Right atrium auricular region (tissue), 2 donors: ENCODE results near the gene UNKL. TPM values are rescaled to one million over a fixed set of nuclear protein-coding genes. Genes with fewer than 3 reads are reported as not detected.
"Not testable (repeated sequence)": the region's sequence is repeated elsewhere in the genome, so short reads cannot be mapped to it uniquely, and the experiment has no call there.

Source experiments
- DNase-seq: peaks from one replicate; pipeline ENCODE4 v3.0.0-alpha.2; 2019; ENCODE audit warnings: low spot score
- H3K27ac ChIP-seq, 2 donors: fragments of 200-600 bp; sonication (generic); 1 replicate in 1 of 2; 2 replicates in 1 of 2; pipeline ENCODE4 v1.5.1; 2016 to 2019
- H3K27me3 ChIP-seq, 2 donors: fragments of 200-600 bp; sonication (generic); one replicate each; pipeline versions ENCODE4 v1.5.1 to v1.6.0; 2017 to 2019
- H3K36me3 ChIP-seq: fragments of 200-600 bp; sonication (generic); one replicate; pipeline ENCODE4 v1.5.1; 2016
- H3K4me1 ChIP-seq, 2 donors: fragments of 200-600 bp; sonication (generic); one replicate each; pipeline versions ENCODE4 v1.5.1 to v1.6.0; 2017 to 2019
- H3K4me3 ChIP-seq, 2 donors: fragments of 200-600 bp; sonication (generic); 1 replicate in 1 of 2; 2 replicates in 1 of 2; pipeline ENCODE4 v1.5.1; 2017 to 2019; ENCODE audit warnings: mild to moderate bottlenecking in 1 of 2, moderate library complexity in 1 of 2
- H3K9me3 ChIP-seq, 2 donors: fragments of 200-600 bp; sonication (generic); one replicate each; pipeline ENCODE4 v1.5.1; 2019
- CTCF ChIP-seq, 2 donors: fragments of 200-600 bp; sonication (generic); IDR thresholded peaks; one replicate each; pipeline ENCODE4 v1.5.1; 2019; ENCODE audit warnings: antibody characterized with exemption in 2 of 2
- total RNA-seq, 2 donors: library from RNA; depleted of rRNA; stranded (reverse); fragments of >200 nt; gene quantifications; one replicate each; pipeline ENCODE4 v1.1.0, GENCODE V29; 2016

Gene UNKL
- total RNA-seq, 2 donors from 2014 or later = 11.0 to 17.6 TPM

- no peak for TF ChIP-seq CTCF (IDR thresholded peaks at IDR 0.05)
- DNase-seq = peak; percentile 71
- peaks cover 0 to 5% of the 10 kb centered on the region in 2 donors for H3K9me3 ChIP-seq
- H3K27me3 ChIP-seq = peaks cover 9 to 24% of the 10 kb centered on the region in 2 donors
- H3K4me1 ChIP-seq = peaks cover 0 to 38% of the 10 kb centered on the region in 2 donors
- H3K36me3 ChIP-seq = no peaks in the 10 kb centered on the region
- H3K4me3 ChIP-seq = peak overlapping the region in 1 of 2 donors; percentile 57
- no peak overlapping the region for H3K27ac ChIP-seq
Observed at GRCh38 chr16:1331712-1332617, 82.5 kb downstream of the UNKL start.

- peaks cover 0 to 40% of the 10 kb centered on the region in 2 donors for H3K4me1 ChIP-seq
- no peak overlapping the region for H3K27ac ChIP-seq
- peaks cover 9 to 24% of the 10 kb centered on the region in 2 donors for H3K27me3 ChIP-seq
Observed at GRCh38 chr16:1330931-1331711, 83.4 kb downstream of the UNKL start.

GRCh38 chr16:1330260-1330914 is 84.1 kb downstream of the UNKL start:
- DNase-seq = no peak
- peaks cover 0 to 40% of the 10 kb centered on the region in 2 donors for H3K4me1 ChIP-seq
- peaks cover 9 to 24% of the 10 kb centered on the region in 2 donors for H3K27me3 ChIP-seq
- TF ChIP-seq CTCF (IDR thresholded peaks at IDR 0.05) = peak in 1 of 2 donors; percentile 19
- peaks cover 0 to 5% of the 10 kb centered on the region in 2 donors for H3K9me3 ChIP-seq
- H3K27ac ChIP-seq = no peak overlapping the region
- H3K4me3 ChIP-seq = no peak overlapping the region
- no peaks in the 10 kb centered on the region for H3K36me3 ChIP-seq

More at GRCh38 chr16:1330931-1331711, 83.4 kb downstream of the UNKL start:
- Histone ChIP-seq H3K4me3 (peak overlapping the region in 1 of 2 donors; percentile 57), H3K9me3 (peaks cover 0 to 5% of the 10 kb centered on the region in 2 donors), H3K36me3 (no peaks in the 10 kb centered on the region)
- no peak for DNase-seq
- no peak for TF ChIP-seq CTCF (IDR thresholded peaks at IDR 0.05)

GRCh38 chr16:1328961-1329360 is 85.5 kb downstream of the UNKL start:
- H3K36me3 ChIP-seq = peaks cover 12% of the 10 kb centered on the region
- H3K27me3 ChIP-seq = peaks cover 3 to 15% of the 10 kb centered on the region in 2 donors
- peaks cover 0 to 34% of the 10 kb centered on the region in 2 donors for H3K4me1 ChIP-seq
- DNase-seq, H3K27ac ChIP-seq, H3K4me3 ChIP-seq, H3K9me3 ChIP-seq: not testable (repeated sequence)

- not testable (repeated sequence) for H3K27ac ChIP-seq, H3K9me3 ChIP-seq, H3K4me3 ChIP-seq, DNase-seq, H3K27me3 ChIP-seq
- H3K4me1 ChIP-seq = peaks cover 0 to 27% of the 10 kb centered on the region in 2 donors
- H3K36me3 ChIP-seq = peaks cover 20% of the 10 kb centered on the region
Observed at GRCh38 chr16:1328136-1328535, 86.4 kb downstream of the UNKL start.

GRCh38 chr16:1327619-1327947 is 86.9 kb downstream of the UNKL start:
- Histone ChIP-seq H3K27ac (no peak overlapping the region), H3K27me3 (peaks cover 0 to 3% of the 10 kb centered on the region in 2 donors), H3K36me3 (peaks cover 22% of the 10 kb centered on the region), H3K4me1 (peaks cover 0 to 22% of the 10 kb centered on the region in 2 donors), H3K9me3 (peaks cover 0 to 5% of the 10 kb centered on the region in 2 donors), H3K4me3 (no peak overlapping the region)
- no peak for TF ChIP-seq CTCF (IDR thresholded peaks at IDR 0.05)
- DNase-seq = no peak
